Bone marrow (tissue), 2 donors: ENCODE results near the gene CPNE1.

Experiments used
- DNase-seq, 2 donors: peaks; one replicate each; lab custom pipeline; 2025; lab: John Stamatoyannopoulos, UW

Gene CPNE1

GRCh38 chr20:35600176-35600992, 64.3 kb downstream of the CPNE1 start:
- DNase-seq, result no peak

- DNase-seq, result no peak
Measured at GRCh38 chr20:35599776-35600120, 65.0 kb downstream of the CPNE1 start.

- no peak for DNase-seq
Measured at GRCh38 chr20:35598899-35599775, 65.6 kb downstream of the CPNE1 start.

- DNase-seq, result no peak
Measured at GRCh38 chr20:35598476-35598875, 66.2 kb downstream of the CPNE1 start.

- DNase-seq, result no peak
Measured at GRCh38 chr20:35597186-35597585, 67.5 kb downstream of the CPNE1 start.

GRCh38 chr20:35595901-35596300, 68.8 kb downstream of the CPNE1 start:
- DNase-seq, result no peak

GRCh38 chr20:35595456-35595855, 69.2 kb downstream of the CPNE1 start:
- DNase-seq, result no peak

GRCh38 chr20:35592339-35592974, 72.2 kb downstream of the CPNE1 start:
- DNase-seq, result no peak

- DNase-seq, result no peak
Measured at GRCh38 chr20:35588397-35588796, 76.3 kb downstream of the CPNE1 start.

GRCh38 chr20:35587436-35587835, 77.3 kb downstream of the CPNE1 start:
- DNase-seq, result no peak

- DNase-seq, result no peak
Measured at GRCh38 chr20:35586751-35587425, 77.8 kb downstream of the CPNE1 start.

- DNase-seq, result no peak
Measured at GRCh38 chr20:35583636-35584560, 80.8 kb downstream of the CPNE1 start.

- DNase-seq, result no peak
Measured at GRCh38 chr20:35582741-35583404, 81.8 kb downstream of the CPNE1 start.

- no peak for DNase-seq
Measured at GRCh38 chr20:35582131-35582530, 82.6 kb downstream of the CPNE1 start.

- no peak for DNase-seq
Measured at GRCh38 chr20:35579196-35579595, 85.5 kb downstream of the CPNE1 start.

GRCh38 chr20:35578469-35578868, 86.2 kb downstream of the CPNE1 start:
- no peak for DNase-seq

GRCh38 chr20:35576816-35577215, 87.9 kb downstream of the CPNE1 start:
- no peak for DNase-seq
